Dendritic cell treated with granulocyte-macrophage colony-stimulating factor and Interleukin-4, amounts not matched to agents 40 ng/mL and 50 ng/mL, for 4 days (primary cell): Measurements from ENCODE around the gene CCDC3.
"Not testable (repeated sequence)": the region's sequence is repeated elsewhere in the genome, so short reads cannot be mapped to it uniquely, and the experiment has no call there.

ENCODE experiments used
- H3K27ac Mint-ChIP-seq: one replicate; pipeline ENCODE4 v1.8.0; 2022; ENCODE audit warnings: mild to moderate bottlenecking, mixed read lengths
- H3K27me3 Mint-ChIP-seq: one replicate; pipeline ENCODE4 v1.8.0; 2022; ENCODE audit warnings: mild to moderate bottlenecking, mixed read lengths
- H3K36me3 Mint-ChIP-seq: one replicate; pipeline ENCODE4 v1.8.0; 2022; ENCODE audit warnings: low read depth, mixed read lengths
- H3K4me1 Mint-ChIP-seq: one replicate; pipeline ENCODE4 v1.8.0; 2022; ENCODE audit warnings: low read depth, mixed read lengths
- H3K4me3 Mint-ChIP-seq: one replicate; pipeline ENCODE4 v1.8.0; 2022; ENCODE audit warnings: mild to moderate bottlenecking, moderate library complexity, mixed read lengths
- H3K9me3 Mint-ChIP-seq: one replicate; pipeline ENCODE4 v1.8.0; 2022; ENCODE audit warnings: mixed read lengths
- intact Hi-C: fragments of 100-400 bp; cut with micrococcal nuclease; formaldehyde crosslinking; loops from one replicate; pipeline ENCODE4 v1.15.0; 2022

CCDC3 gene

GRCh38 chr10:12865515-12865914 lies 136.0 kb downstream of the CCDC3 start:
- H3K27me3 Mint-ChIP-seq, H3K4me1 Mint-ChIP-seq, H3K36me3 Mint-ChIP-seq, H3K4me3 Mint-ChIP-seq, H3K9me3 Mint-ChIP-seq, intact Hi-C loops, H3K27ac Mint-ChIP-seq: not testable (repeated sequence)

- intact Hi-C loops = no loop called here
- peaks cover 4% of the 10 kb centered on the region for H3K27me3 Mint-ChIP-seq
- no peaks in the 10 kb centered on the region for H3K4me1 Mint-ChIP-seq
Observed at GRCh38 chr10:12862459-12862858, 139.1 kb downstream of the CCDC3 start.

GRCh38 chr10:12854988-12855387 lies 146.5 kb downstream of the CCDC3 start:
- H3K27ac Mint-ChIP-seq = no peak overlapping the region
- H3K4me1 Mint-ChIP-seq = no peaks in the 10 kb centered on the region
- no peaks in the 10 kb centered on the region for H3K36me3 Mint-ChIP-seq
- intact Hi-C loops = no loop called here
- no peak overlapping the region for H3K4me3 Mint-ChIP-seq
- H3K9me3 Mint-ChIP-seq = no peaks in the 10 kb centered on the region
- H3K27me3 Mint-ChIP-seq = peaks cover 4% of the 10 kb centered on the region

More at GRCh38 chr10:12862459-12862858, 139.1 kb downstream of the CCDC3 start:
- Mint-ChIP-seq H3K36me3 (no peaks in the 10 kb centered on the region), H3K4me3 (no peak overlapping the region), H3K9me3 (no peaks in the 10 kb centered on the region), H3K27ac (no peak overlapping the region)

DNA sequence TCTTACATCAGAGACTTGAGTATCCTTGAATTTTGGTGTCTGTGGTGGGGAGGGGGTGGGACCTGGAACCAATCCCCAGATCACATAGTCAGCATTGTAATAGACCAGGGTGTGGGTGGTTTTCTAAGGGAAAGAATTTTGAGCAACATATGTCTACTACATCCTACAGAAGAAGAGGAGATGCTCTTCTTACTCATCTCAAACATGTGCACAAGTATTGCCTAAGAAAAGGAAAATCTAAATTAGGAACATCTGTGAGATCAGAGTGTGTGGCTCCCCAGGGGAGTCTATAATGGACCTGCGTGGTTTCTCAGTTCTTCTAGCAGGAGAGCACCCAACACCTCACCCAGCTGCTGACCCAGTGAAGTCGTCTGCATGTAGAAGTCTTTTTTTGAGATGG lies 148.8 kb downstream of the CCDC3 start:
- Mint-ChIP-seq H3K27ac (no peak overlapping the region), H3K36me3 (no peaks in the 10 kb centered on the region), H3K9me3 (no peaks in the 10 kb centered on the region), H3K27me3 (peaks cover 17% of the 10 kb centered on the region), H3K4me1 (no peaks in the 10 kb centered on the region), H3K4me3 (no peak overlapping the region)
- intact Hi-C loops = no loop called here

- Mint-ChIP-seq H3K27me3 (peaks cover 16% of the 10 kb centered on the region), H3K27ac (no peak overlapping the region), H3K4me1 (no peaks in the 10 kb centered on the region), H3K4me3 (no peak overlapping the region), H3K9me3 (no peaks in the 10 kb centered on the region), H3K36me3 (no peaks in the 10 kb centered on the region)
- intact Hi-C loops = no loop called here
Observed at GRCh38 chr10:12849319-12850181, 152.0 kb downstream of the CCDC3 start.

GRCh38 chr10:12848439-12849173 lies 152.9 kb downstream of the CCDC3 start:
- Mint-ChIP-seq H3K9me3 (no peaks in the 10 kb centered on the region), H3K27me3 (peaks cover 16% of the 10 kb centered on the region), H3K4me1 (no peaks in the 10 kb centered on the region), H3K4me3 (no peak overlapping the region), H3K27ac (no peak overlapping the region), H3K36me3 (no peaks in the 10 kb centered on the region)
- intact Hi-C loops = no loop called here

- no peak overlapping the region for H3K4me3 Mint-ChIP-seq
- H3K4me1 Mint-ChIP-seq = no peaks in the 10 kb centered on the region
- H3K27ac Mint-ChIP-seq = no peak overlapping the region
- peaks cover 16% of the 10 kb centered on the region for H3K27me3 Mint-ChIP-seq
- no peaks in the 10 kb centered on the region for H3K36me3 Mint-ChIP-seq
- intact Hi-C loops = no loop called here
- no peaks in the 10 kb centered on the region for H3K9me3 Mint-ChIP-seq
Observed at GRCh38 chr10:12847361-12847975, 154.0 kb downstream of the CCDC3 start.

DNA sequence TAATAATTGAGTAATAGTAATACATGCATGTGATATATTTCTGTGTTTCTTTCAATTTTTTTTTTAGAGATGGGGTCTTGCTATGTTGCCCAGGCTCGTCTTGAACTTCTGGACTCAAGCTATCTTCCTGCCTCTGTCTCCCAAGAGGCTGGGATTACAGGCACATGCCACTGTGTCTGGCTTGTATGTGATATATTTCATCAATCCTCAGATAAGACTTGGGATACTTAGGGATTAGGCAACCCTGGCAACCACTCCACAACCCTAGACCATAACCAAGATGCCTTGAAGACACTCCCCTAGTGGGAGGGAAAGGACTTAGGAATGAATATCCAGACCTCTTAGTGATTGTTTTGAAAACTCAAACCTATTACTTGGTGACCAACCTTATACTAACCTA lies 154.8 kb downstream of the CCDC3 start:
- H3K4me1 Mint-ChIP-seq = no peaks in the 10 kb centered on the region
- peaks cover 16% of the 10 kb centered on the region for H3K27me3 Mint-ChIP-seq
- no peak overlapping the region for H3K27ac Mint-ChIP-seq
- no peaks in the 10 kb centered on the region for H3K9me3 Mint-ChIP-seq
- H3K4me3 Mint-ChIP-seq = no peak overlapping the region
- intact Hi-C loops = no loop called here
- no peaks in the 10 kb centered on the region for H3K36me3 Mint-ChIP-seq
